ES-I3 (cell line): Measurements from ENCODE around the gene GPR6.
A peak's percentile ranks its signal among the peaks of the same experiment; 100 is the strongest.

Source experiments
- H3K36me3 ChIP-seq: 2 replicates; pipeline ENCODE4 v1.6.1; 2013; ENCODE audit warnings: mild to moderate bottlenecking, low read length, control low read depth, moderate library complexity; ENCODE audit not compliant: insufficient read depth
- H3K4me1 ChIP-seq: 2 replicates; pipeline ENCODE4 v1.6.1; 2013; ENCODE audit warnings: mild to moderate bottlenecking, control low read depth, low read length; ENCODE audit not compliant: insufficient read depth
- H3K9ac ChIP-seq: 2 replicates; pipeline ENCODE4 v1.6.1; 2013; ENCODE audit warnings: low read depth, mild to moderate bottlenecking, low read length, moderate library complexity
- H3K9me3 ChIP-seq: 2 replicates; pipeline ENCODE4 v1.6.1; 2013; ENCODE audit warnings: mild to moderate bottlenecking, low read length, moderate library complexity; ENCODE audit not compliant: control insufficient read depth, insufficient read depth

GPR6 gene, protein sequence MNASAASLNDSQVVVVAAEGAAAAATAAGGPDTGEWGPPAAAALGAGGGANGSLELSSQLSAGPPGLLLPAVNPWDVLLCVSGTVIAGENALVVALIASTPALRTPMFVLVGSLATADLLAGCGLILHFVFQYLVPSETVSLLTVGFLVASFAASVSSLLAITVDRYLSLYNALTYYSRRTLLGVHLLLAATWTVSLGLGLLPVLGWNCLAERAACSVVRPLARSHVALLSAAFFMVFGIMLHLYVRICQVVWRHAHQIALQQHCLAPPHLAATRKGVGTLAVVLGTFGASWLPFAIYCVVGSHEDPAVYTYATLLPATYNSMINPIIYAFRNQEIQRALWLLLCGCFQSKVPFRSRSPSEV

DNA sequence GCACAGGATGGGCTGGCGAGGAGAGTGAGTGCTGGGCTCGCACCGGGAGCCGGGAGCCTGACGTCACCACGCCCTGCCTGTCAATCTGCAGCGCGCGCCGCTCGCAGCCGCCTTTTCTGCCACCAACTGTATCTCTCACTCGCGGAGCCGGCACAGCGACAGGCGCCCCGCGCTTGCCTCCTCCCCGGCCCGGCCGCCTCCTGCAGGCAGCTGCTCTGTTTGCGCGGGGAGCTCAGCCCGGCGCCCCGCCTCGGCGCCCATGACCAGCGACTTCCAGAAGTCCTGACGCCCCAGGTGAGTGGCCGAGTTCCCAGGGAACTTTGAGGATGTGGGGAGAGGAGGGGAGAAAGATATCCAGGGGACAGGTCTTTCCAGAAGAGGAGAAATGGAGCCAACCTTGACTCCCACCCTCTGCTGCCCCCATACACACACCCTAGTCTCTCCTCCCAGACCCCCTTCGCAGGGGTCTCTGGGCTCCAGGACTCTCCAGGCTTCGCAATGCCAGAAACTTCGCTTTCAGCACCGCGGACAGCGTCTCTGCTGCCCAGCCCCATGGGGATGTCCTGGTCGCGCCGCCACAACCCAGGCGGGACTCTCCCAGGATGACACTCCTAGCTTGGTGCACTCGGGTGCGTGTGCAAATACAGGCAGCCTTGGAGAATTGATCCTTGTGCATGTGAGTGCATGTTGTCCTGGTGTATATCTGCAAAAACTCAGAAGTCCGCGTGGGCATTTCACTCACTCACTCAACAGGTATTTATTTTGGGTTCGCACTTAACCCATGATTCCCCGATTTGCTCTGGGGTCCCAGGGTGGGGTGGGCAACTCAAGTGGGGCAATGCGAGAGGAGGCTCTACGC is at the start of gene GPR6:
GPR6 (plus strand) TSS at position 138 of the 859 bp plus-strand sequence. CDS start 802 bp downstream, outside the sequence.
- H3K4me1 ChIP-seq = no peaks in the 10 kb centered on the region
- no peaks in the 10 kb centered on the region for H3K9me3 ChIP-seq
- peak within 1 kb of the TSS; percentile 60 for H3K9ac ChIP-seq
- H3K36me3 ChIP-seq = no peaks in the 10 kb centered on the region

DNA sequence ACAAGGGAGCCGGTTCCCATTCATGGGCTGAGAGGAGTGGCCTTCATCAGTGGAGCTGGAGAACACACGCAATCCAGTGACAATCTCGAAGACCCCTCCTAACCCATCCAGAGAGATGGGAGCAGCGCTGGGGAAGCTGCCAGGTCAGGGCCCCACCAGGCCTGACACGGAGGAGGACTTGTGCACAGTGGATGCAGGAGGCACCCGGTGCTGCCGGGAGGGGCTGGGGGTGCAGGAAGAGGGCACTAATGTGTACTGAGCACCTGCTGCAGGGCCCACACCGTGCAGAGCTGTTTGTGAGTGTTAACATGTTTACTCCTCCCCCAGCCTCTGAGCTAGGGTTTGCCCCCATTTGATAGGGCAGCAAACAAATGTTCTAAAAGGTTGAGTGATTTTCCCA is 43.8 kb upstream of the GPR6 start:
- no peak overlapping the region for H3K9ac ChIP-seq
- no peaks in the 10 kb centered on the region for H3K4me1 ChIP-seq
- H3K36me3 ChIP-seq = no peaks in the 10 kb centered on the region; the same call in 1 of the 2 replicates
- no peaks in the 10 kb centered on the region for H3K9me3 ChIP-seq

DNA sequence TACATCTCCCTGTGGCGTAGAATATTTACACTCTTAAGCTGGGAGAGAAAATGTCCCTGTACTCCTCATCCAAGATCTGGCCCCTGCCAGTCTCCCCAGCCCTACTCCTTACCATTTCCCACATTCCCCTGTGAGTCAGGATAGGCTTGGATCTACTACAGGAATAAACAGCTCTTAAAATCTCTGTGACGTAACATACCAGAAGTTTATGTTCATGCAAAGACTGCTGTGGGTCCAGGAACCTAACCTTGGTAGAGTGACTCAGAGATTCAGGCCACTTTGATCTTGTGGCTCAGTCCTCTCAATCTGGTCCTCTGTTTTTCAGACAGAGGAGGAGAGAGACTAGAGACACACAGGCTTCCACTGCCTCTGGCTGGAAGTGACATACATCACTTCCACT is 38.5 kb upstream of the GPR6 start:
- Histone ChIP-seq H3K9ac (no peak overlapping the region), H3K36me3 (no peaks in the 10 kb centered on the region; the same call in 1 of the 2 replicates), H3K4me1 (peaks cover 9% of the 10 kb centered on the region), H3K9me3 (no peaks in the 10 kb centered on the region)

DNA sequence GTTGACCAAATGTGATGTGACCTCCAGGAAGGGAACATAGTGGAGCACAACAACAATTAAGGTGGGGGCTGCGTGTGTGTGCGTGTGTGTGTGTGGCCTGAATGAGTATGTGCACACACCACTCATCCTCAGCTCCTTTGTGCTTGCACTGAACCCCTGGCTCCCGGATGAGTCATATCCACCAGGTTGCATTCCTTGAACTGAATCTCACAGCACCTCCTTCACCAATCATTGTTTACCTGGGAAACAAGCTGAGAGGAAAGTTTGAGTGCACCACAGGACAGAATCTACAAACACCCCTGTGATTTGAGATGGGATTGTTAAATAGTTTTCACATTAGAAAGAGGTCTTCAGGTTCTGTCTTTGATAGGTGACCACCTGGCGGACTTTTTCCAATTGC is 33.7 kb upstream of the GPR6 start:
- Histone ChIP-seq H3K9ac (0 out of 2 replicates have a peak overlapping the region, but pooled peaks have one; percentile 6), H3K4me1 (peaks cover 22% of the 10 kb centered on the region)

DNA sequence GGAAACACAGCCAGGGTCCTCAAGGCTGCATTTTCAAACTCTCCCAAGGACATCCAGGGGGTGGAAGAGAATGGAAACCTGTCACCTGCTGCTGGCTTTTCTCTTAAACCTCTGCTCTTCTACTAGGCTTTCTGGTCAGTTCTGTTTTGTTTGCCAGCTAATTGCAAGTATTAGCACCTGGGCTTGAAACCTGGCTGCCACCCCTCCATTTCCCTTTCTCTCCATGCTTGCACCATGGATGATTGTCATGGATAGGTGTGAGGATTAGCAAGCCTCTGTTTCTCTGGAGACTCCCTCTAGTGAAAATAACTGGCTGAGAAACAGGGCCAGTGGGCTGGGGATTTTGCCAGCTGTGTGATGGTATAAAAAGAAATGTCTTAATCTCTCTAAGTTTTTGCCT is 33.0 kb upstream of the GPR6 start:
- Histone ChIP-seq H3K4me1 (peaks cover 22% of the 10 kb centered on the region), H3K9me3 (no peaks in the 10 kb centered on the region), H3K9ac (no peak overlapping the region), H3K36me3 (no peaks in the 10 kb centered on the region)

More for the DNA sequence above, 33.7 kb upstream of the GPR6 start:
- Histone ChIP-seq H3K9me3 (no peaks in the 10 kb centered on the region), H3K36me3 (no peaks in the 10 kb centered on the region)

DNA sequence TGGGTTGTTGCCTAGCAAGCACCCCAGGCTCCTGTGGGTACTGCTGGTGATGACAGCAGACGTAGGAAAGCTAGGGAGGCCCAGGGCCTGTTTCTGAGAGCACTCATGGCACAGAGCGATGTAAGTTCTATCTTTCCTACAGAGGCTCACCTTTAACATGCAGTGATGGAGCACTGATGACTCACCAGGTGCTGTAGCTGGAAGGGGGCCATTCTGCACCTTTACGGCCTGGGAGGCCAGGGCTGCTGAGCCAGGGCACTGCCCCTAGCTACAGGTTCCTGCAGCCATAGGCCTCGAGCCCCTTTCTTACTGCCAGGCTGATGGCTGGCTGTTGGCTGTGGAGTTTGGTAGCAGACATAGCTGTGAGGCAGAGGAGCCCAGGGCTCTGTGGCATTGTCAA is 31.1 kb upstream of the GPR6 start:
- no peaks in the 10 kb centered on the region for H3K9me3 ChIP-seq
- H3K4me1 ChIP-seq = peaks cover 22% of the 10 kb centered on the region
- H3K9ac ChIP-seq = no peak overlapping the region
- no peaks in the 10 kb centered on the region for H3K36me3 ChIP-seq

DNA sequence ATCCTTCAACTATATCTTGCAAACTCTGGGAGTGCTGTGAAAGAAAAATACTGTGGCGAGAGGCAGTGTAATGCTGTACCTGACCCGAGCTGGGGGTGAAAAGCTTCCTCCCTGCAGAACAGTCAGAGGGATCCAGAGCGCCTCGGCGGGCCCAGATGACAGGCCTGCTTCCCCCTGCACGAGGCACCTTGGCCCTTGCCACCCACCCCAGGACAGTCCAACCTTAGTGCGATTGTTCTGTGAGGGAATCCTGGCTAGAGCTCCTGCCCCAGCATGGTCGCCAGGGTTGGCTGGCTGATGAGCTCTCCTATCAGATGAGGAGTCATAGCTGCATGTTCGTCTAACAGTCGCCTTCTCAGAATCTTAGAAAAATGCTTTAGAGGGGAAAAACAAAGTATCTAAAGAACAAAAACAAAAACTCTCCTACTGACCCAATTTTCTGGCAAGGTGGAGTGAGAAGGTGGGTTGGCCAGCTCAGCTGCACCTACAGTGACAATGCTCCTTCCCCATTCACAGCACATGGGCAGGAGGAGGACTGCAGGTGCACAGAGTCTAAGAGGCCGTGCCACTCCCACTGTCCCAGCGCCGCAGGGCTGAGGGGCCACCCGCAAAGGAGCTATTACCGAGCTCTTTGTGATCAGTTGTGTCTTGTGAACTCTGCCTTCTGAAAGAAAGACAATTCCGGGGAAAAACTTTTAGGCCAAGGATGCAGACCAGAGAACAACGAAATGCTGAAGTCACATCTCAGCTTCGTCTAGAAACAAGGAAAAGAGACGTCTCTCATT is 28.6 kb upstream of the GPR6 start:
- no peaks in the 10 kb centered on the region for H3K9me3 ChIP-seq
- peaks cover 12% of the 10 kb centered on the region for H3K4me1 ChIP-seq
- no peak overlapping the region for H3K9ac ChIP-seq
- H3K36me3 ChIP-seq = no peaks in the 10 kb centered on the region

DNA sequence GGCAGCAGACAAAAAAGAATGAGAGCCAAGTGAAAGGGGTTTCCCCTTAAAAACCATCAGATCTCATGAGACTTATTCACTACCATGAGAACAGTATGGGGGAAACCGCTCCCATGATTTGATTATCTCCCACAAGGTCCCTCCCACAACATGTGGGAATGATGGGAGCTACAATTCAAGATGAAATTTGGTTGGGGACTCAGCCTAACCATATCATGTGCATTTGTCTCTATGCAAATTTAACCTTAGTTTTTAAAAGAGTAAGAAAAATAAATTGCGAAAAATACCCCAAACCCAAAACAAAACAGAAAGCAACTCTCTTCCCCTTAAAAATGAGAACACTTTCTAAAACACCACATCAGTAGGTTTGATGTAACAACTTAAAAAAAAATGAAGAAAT is 22.6 kb upstream of the GPR6 start:
- Histone ChIP-seq H3K36me3 (no peaks in the 10 kb centered on the region), H3K4me1 (no peaks in the 10 kb centered on the region), H3K9ac (no peak overlapping the region), H3K9me3 (no peaks in the 10 kb centered on the region; the same call in 1 of the 2 replicates)

DNA sequence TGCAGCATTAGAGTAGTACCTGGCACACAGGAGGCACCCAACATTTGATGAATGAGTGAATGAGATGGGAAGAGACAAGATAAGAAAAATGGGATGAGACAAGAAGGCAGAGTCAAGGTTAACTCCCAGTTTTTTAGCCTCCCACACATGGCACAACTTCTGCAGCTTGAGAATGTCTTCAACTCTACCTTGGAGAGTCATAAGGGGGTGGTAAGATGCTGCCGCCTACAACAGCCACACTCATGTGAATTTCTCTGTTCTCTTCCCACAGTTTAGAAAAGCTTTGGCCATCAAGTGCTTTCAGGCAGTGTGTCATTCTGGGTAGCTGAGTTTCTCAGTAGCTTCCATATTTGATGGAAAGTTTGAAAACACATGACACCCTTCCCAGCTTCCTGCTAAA is 19.5 kb upstream of the GPR6 start:
- Histone ChIP-seq H3K4me1 (no peaks in the 10 kb centered on the region), H3K36me3 (no peaks in the 10 kb centered on the region), H3K9me3 (peaks cover 4% of the 10 kb centered on the region), H3K9ac (no peak overlapping the region)

DNA sequence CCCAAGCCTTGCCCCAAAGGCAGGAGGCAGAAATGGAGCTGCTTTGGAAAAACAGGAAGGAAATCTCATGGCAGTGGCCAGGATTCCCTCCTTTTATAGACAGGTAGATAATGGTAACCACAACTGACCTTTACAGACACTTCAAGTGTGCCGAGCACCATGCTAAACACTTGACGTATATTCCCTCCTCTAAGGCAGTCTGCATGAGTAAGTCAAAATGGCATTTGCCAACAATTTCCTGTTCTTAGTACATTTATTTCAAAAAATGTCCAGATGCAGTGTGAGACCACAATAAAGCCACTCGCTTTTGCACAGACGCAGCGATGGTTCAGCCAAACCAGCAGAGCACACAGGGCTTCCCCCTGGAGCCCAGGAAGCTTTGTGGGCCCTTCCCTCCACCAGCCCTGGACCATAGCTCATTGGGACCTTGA is 16.5 kb upstream of the GPR6 start:
- Histone ChIP-seq H3K9me3 (peaks cover 8% of the 10 kb centered on the region), H3K36me3 (no peaks in the 10 kb centered on the region), H3K4me1 (no peaks in the 10 kb centered on the region), H3K9ac (no peak overlapping the region)

DNA sequence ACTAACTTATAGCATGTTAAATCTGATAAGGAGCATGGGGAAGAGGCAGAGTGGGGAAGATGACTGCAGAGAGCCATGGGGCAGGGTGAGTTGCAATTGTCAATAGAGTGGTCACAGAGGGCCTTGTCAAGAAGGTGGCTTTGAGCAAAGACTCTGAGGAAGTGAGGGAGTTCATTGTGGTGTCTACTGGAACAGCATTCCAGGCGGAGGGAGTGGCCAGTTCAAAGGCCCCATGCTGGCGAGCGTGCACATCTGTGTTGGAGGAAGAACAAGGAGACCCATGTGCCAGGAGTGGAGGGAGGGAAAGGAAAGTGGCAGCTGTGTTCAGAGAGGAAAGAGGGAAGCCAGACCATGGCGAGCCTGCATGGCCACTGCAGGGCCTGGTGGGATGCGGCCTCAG is 15.8 kb upstream of the GPR6 start:
- Histone ChIP-seq H3K9ac (no peak overlapping the region), H3K4me1 (no peaks in the 10 kb centered on the region)

DNA sequence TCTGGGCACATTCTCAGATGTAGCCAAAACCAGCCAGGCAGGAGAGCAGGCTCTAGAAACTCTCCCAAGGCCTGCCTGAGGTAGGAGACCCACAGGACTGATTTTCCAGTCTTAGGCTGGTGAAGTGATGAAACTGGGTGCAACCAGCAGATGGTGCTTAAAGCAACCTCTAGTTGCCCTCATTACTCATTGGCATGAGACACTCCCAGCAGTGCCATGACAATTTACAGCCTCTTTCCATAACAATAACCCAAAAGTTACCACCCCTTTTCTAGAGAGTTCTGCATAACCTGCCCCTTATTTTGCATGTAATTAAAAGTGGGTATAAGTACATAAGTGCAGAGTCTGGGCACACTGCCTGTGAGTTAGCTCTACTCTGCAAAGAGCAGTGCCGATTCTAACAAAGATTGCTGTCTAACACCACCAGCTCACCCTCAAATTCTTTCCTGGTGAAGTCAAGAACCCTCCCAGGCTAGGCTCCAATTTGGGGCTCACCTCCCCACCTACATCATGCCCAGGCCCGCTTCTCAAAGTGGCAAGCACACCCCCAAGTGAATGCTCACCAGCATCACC is 14.4 kb upstream of the GPR6 start:
- Histone ChIP-seq H3K36me3 (no peaks in the 10 kb centered on the region), H3K9me3 (peaks cover 8% of the 10 kb centered on the region), H3K4me1 (no peaks in the 10 kb centered on the region), H3K9ac (no peak overlapping the region)

More for the DNA sequence above, 15.8 kb upstream of the GPR6 start:
- Histone ChIP-seq H3K9me3 (peaks cover 8% of the 10 kb centered on the region), H3K36me3 (no peaks in the 10 kb centered on the region)

DNA sequence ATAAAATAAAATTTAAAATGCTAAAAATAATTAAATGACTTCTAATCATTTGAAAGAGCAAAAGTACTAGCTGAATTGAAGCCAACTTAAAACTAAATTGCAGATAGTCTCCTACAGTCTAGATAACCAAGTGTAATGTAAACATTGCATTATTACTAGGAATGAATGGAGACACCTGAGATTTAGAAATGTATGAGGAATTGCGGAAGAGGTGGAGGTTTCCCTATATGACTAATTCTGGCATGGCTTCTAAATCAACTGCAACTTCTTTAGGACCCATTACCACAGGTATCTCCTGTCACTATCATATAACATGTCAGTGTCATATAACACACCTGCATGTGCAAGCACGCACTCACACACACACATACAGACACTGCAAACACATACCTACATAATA is 13.2 kb upstream of the GPR6 start:
- Histone ChIP-seq H3K9ac (no peak overlapping the region), H3K4me1 (no peaks in the 10 kb centered on the region), H3K36me3 (no peaks in the 10 kb centered on the region)

DNA sequence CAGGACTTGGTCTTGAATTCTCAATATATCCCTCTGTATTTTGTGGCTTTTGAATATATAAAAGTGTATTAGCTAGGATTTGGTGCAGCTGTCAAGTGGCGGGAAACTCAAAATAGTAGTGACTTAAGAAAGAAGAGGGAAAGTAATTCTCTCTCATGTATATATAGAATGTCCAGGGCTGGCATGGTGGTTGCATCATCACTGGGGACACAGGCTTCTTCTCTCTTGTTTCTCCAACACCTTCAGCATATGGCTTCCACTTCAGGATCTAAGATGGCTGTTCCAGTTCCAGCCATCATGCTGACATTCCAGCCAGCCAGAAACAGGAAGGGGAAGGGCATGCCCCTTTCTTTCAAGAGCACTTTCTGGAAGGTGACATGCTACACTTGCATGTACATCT is 11.8 kb upstream of the GPR6 start:
- no peaks in the 10 kb centered on the region for H3K36me3 ChIP-seq
- no peaks in the 10 kb centered on the region for H3K4me1 ChIP-seq
- peaks cover 8% of the 10 kb centered on the region for H3K9me3 ChIP-seq
- no peak overlapping the region for H3K9ac ChIP-seq

More for the DNA sequence above, 13.2 kb upstream of the GPR6 start:
- peaks cover 8% of the 10 kb centered on the region for H3K9me3 ChIP-seq
